Right ventricle myocardium inferior (tissue), 1 donor: Measurements from ENCODE around the gene AMMECR1. TPM values are rescaled to one million over a fixed set of nuclear protein-coding genes. Genes with fewer than 3 reads are reported as not detected.

Experiments used
- ATAC-seq: fragments of 200-7000 bp; cut with Tn5 transposase; one replicate; pipeline ENCODE4 v1.9.1; 2020; ENCODE audit warnings: mild to moderate bottlenecking, moderate library complexity
- DNase-seq: peaks from one replicate; pipeline ENCODE4 v3.0.0; 2021; ENCODE audit errors: missing footprints
- intact Hi-C: fragments of 100-400 bp; cut with DNase I; formaldehyde crosslinking; loops from one replicate; pipeline ENCODE4 v1.11.0; 2022
- total RNA-seq: library from RNA; stranded (reverse); fragmentation: NEBNext Ultra II Directional; extraction: Animal tissue kit (Norgen Biotek cat#: 25700); gene quantifications from one replicate; pipeline ENCODE4 v1.2.1, GENCODE V29; 2021
- donor health status: DM: no; HTN: yes; CAD: no; lungs with severe emphysema.

Gene AMMECR1
- total RNA-seq, 1 donor from 2014 or later = 1.1 TPM

DNA sequence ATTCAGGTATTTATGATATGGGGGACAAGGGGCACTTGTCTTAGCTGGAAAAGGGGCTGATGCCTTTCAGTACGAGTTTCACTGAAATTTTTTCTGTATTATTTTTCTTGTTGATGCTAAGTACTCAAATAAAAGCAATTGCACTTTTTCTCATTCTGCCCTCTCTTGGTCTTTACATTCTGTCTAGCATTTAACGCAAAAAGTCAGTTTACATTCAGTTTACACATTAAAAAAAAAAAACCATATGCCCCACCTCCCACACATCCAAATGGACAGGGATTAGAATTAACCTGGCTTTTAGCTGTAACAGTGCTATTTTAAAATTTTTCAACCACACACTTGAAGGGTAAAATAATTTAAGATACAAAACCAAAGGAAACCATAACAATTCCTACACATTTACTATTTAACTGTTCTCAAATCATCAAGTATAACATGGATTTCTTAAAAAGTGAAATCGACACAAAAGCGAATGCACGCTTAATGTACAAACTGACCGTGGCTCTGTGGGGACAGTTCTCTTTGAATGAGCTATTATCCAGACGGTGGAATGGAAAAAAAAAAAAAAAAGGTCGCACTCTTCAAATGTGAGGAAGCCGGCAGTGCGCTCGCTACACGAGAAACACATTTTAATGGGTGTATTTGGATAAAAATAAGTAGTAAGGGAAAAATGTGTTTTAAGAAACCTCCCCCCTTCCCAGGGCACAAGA, 1.4 kb downstream of the AMMECR1 start:
- ATAC-seq (no peak), DNase-seq (no peak)
- intact Hi-C loops = loop anchor here (5.0 kb wide), 1 partner anchor 154 kb away; no protein-coding TSS in a partner anchor

GRCh38 chrX:110315551-110315950, 2.3 kb downstream of the AMMECR1 start:
- DNase-seq (no peak), ATAC-seq (no peak)
- intact Hi-C loops = loop anchor here (5.0 kb wide), 1 partner anchor 153 kb away; no protein-coding TSS in a partner anchor

DNA sequence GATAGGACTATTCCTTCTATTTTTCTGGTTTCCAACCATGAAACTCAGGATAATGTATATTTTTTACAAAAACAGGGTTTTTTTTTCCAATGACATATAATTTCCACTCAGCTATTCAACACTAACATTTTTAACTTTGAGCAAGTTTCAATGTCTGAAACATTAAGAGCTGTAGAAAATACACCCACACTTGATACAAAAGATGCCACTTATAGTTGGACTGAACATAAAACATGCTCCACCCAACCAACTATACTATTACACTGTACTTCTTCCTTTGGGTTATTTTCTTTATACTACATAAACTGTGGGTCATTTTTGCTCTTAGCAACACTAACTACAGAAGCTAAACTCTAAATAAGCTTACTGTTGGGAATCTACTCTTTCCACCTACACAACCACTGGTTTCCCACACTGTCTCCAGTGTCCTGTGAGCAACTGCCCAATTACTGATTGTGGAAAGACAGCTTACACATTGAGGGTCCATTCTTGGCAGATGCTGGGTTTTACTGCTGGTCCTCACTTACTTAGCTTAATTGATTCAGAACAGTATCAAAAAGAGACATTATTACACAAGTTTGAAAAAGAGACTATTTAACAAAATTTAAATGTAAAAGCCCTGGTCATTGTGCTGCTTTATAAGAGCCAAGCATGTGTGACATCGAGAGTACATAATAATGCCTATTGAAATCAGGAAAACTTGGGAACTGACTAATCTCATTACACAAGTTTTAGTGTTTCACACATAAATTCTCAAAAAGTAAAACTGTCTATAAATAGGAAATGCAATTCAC, 6.3 kb downstream of the AMMECR1 start:
- DNase-seq (no peak), ATAC-seq (no peak)
- intact Hi-C loops = no loop called here

- intact Hi-C loops = no loop called here
- ATAC-seq (no peak), DNase-seq (no peak)
Observed at GRCh38 chrX:110310896-110311295, 7.0 kb downstream of the AMMECR1 start.

DNA sequence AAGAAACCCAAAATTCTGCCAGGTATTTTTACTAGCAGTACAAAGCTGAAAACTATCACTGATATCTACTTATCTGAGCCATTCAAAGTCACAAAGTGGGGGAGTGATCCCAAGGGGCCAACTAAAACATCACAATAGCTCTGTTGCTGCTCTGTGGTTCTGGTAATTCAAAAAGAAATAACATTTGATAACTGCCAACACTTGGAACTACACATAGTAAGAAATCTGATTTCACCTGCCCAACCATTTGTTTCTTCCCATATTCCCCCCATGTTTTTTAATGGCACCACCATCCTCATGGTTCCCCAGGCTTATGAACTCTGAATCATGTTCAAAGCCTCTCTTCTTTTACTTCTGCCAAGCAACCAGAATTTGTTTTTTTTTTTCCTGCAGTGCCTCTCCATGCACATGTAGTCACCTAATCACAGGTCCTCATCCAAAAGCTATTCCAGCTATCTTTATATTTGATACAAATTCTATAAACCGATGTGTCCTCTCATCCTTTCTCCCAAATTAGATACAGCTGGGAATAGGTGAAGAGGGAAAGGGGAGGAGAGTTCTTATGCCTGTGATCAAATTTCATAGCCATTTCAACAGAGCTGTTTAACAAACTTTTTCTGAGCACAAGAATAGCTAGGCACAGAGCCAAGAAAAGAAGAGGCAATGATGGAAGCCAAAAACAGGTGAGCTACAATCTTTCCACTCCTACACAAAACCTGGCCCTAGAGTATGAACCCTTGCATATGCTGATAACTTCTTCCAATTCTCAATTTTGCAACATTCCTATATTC, 7.7 kb downstream of the AMMECR1 start:
- ATAC-seq (no peak), DNase-seq (no peak)
- intact Hi-C loops = no loop called here

DNA sequence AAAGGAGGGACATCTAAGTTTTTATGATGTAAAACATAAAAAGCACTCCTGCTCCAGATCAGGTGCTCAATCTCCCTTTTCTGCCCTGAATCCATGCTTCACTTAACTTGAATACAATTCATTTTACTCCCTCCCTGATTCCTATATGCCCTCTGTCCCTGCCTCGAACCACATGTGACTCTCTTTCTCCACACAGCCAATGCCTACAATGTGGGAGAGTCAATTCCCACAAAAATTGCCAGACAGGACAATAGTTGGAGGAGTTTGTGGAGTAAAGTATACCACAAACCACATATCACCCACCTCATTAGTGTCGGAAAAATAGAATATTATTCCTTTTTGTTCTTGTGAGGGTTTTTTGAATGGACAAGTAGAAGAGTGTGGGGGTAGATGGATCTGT, 9.7 kb downstream of the AMMECR1 start:
- ATAC-seq (no peak), DNase-seq (no peak)
- intact Hi-C loops = no loop called here

DNA sequence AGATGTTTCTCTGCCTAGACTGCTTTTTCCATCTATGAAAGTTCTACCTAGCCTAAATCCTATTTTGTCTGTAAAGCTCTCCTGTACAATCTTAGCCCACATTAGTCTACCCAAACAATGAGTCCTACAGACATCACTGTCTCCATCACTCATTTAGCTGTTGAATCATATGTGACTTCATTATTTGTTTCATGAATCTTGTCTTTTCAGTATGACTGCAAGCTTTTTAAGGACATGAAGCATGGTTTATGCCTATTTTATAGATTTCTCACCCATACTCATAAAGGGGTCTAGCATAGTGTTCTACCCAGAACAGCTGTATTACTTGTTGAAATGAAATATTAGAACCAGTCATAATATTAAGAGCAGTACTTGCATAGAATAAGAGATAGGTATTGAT, 13.0 kb downstream of the AMMECR1 start:
- ATAC-seq (no peak), DNase-seq (no peak)
- intact Hi-C loops = no loop called here

DNA sequence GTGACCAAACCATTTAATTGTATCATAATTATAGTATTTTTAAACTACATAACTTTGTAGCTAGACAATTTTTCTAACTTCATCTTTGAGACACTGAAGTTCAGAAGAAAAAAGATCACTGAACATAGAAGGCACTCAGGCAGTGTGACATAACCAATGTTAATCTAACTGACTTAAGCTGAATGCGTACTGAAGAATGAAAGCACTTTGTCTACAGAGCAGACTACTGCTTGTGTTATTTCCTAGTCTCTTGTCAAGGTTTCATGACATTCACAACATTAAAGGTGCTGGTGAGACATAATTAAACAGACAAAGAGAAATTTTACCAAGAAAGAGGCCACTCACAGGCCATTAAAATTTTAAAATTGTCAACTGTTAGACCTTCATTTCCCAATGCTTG, 13.5 kb downstream of the AMMECR1 start:
- intact Hi-C loops = no loop called here
- no peak for DNase-seq
- no peak for ATAC-seq

DNA sequence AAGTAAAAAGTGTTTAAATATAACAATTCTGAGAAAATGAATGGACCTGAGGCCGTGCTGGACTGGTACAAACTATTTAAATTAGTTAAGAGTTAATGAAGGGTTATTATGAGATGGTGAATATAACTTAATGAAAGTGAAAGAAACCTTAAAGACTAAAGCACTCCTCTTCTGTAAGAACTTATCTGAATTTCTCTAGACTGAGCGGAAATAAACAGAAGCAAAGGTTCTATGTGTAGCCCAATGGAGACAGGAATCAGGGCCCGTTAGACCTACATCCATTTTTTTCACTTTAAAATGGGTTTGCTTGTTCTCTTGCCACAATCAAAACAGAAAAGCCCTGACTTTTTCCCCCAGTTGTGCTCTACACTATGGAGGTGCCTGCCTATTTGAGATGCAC, 14.9 kb downstream of the AMMECR1 start:
- intact Hi-C loops = no loop called here
- ATAC-seq = no peak
- no peak for DNase-seq

- DNase-seq = no peak
- intact Hi-C loops = no loop called here
- ATAC-seq = no peak
Observed at GRCh38 chrX:110301194-110301593, 16.7 kb downstream of the AMMECR1 start.

- DNase-seq (no peak), ATAC-seq (no peak)
- intact Hi-C loops = no loop called here
Observed at GRCh38 chrX:110294087-110294486, 23.8 kb downstream of the AMMECR1 start.

- ATAC-seq (no peak), DNase-seq (no peak)
- intact Hi-C loops = no loop called here
Observed at GRCh38 chrX:110293658-110294057, 24.2 kb downstream of the AMMECR1 start.

GRCh38 chrX:110287605-110288004, 30.3 kb downstream of the AMMECR1 start:
- intact Hi-C loops = no loop called here
- ATAC-seq (no peak), DNase-seq (no peak)

- DNase-seq = no peak
- intact Hi-C loops = no loop called here
- no peak for ATAC-seq
Observed at GRCh38 chrX:110286106-110286505, 31.8 kb downstream of the AMMECR1 start.

- intact Hi-C loops = no loop called here
- DNase-seq (no peak), ATAC-seq (no peak)
Observed at GRCh38 chrX:110284159-110284558, 33.7 kb downstream of the AMMECR1 start.

DNA sequence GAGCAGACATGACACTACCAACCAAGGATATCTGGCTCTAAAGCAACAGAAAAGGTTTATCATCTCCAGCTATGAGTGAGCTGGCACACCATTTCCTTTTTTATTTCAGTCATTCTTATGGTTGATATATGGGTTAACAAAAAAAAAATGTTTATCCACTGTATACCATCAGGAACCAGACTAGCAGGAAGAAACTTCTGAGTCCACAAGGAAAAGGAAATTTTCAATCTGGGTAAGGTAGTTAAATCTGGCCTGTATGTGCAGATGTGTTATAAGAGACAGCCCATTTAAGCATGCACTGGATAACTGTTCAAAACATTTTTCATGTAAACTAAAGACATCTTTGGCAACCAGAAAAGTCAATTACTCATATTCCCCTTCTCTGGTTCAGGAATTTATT, 35.0 kb downstream of the AMMECR1 start:
- DNase-seq (no peak), ATAC-seq (no peak)
- intact Hi-C loops = no loop called here

DNA sequence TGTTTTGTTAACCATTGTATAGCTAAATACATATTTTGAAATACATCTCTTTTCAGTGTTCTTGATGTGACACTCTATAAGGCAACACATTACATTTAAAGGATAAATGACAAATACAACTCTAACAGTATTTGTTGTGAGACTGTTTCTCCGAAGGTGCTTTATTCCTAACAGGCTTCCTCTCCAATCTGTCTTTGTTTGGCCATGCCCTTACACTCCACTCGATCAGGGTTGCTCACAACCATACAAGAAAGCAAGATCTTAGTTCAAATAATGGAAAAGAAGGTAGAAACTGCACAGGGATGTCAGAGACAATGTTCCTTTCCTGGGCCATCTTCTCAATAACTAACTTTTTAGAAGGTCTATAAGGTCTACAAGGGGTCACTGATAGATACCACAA, 36.5 kb downstream of the AMMECR1 start:
- ATAC-seq = no peak
- intact Hi-C loops = no loop called here
- DNase-seq = no peak

DNA sequence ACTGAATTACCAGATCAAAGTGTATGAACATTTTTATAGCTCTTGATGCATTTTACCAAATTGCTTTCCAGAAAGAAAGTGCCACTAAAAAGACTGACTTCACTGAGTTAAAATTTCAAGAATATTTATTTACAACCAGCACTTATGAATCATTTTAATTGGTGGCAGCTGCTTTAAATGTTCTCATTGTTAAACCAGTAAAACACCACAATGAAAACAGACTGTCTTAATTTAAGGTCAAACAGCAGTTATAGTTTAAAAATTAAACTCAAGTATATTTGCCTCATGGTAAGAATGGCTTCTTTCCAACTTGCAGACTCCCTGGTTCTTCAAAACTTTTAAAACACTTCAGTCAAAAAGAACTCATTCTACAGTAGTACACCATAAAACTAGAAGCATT, 36.9 kb downstream of the AMMECR1 start:
- no peak for ATAC-seq
- intact Hi-C loops = no loop called here

GRCh38 chrX:110277609-110278008, 40.3 kb downstream of the AMMECR1 start:
- no peak for DNase-seq
- no peak for ATAC-seq
- intact Hi-C loops = no loop called here

More for the DNA sequence above, 36.9 kb downstream of the AMMECR1 start:
- no peak for DNase-seq

DNA sequence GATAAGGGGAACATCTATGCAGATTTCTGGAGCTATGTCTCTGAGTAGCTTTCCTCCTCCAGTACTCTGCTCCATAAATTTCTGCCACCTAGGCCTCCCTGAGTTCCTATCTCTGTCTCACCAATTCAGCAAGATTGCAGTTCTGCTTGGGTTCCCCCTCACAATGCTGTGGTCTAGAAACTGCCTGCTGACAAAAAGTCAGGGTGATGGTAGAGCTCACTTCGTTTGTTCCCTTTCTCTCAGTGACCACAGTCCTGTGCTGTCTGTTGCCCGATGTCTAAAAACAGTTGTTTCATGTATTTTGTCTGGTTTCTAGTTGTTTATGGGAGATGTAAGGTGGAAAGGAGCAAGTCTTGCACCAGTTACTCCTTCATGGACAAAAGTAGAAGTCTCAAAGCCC, 41.1 kb downstream of the AMMECR1 start:
- intact Hi-C loops = no loop called here
- ATAC-seq (no peak), DNase-seq (no peak)
